Spleen (tissue), 7 donors: ENCODE data around the gene RFX8.

Experiments used
- CTCF ChIP-seq, 11 experiments: fragments of 200-600 bp in 7 of 11; fragments of 450-650 bp in 4 of 11; sonication (generic) in 4 of 11; IDR thresholded peaks in 8 of 11; conservative IDR thresholded peaks in 3 of 11; 1 replicate in 7 of 11; 2 replicates in 4 of 11; pipeline versions ENCODE4 v1.4.0 to v1.8.0; 2016 to 2021; ENCODE audit warnings: antibody characterized with exemption in 11 of 11, inconsistent platforms in 4 of 11, mild to moderate bottlenecking in 1 of 11
- POLR2AphosphoS5 ChIP-seq, 3 donors: sonication (generic); formaldehyde crosslinking; IDR thresholded peaks; one replicate each; pipeline ENCODE4 v1.5.1; 2017; ENCODE audit warnings: antibody characterized with exemption in 3 of 3
- donor health status: DM: no; HTN: no; CAD: no; lungs with moderate emphysema.
- donor health status: DM: no; HTN: no; CAD: no.
- donor health status: DM: no; HTN: no; CAD: no.

GRCh38 chr2:101442042-101442666, 32.8 kb downstream of the RFX8 start:
- TF ChIP-seq CTCF (IDR thresholded peaks at IDR 0.05 in 8 of 11, conservative IDR thresholded peaks at IDR 0.05 in 3 of 11) (no peak), POLR2AphosphoS5 (IDR thresholded peaks at IDR 0.05) (no peak)
